ENCODE results near the gene ANO7. TPM values are rescaled to one million over a fixed set of nuclear protein-coding genes. Genes with fewer than 3 reads are reported as not detected.

ANO7 gene
- total and polyA plus RNA-seq, 2 of the 8 experiments (the other 6 are each of a cell fraction or from before 2014, with no cell fraction given): 3.2 to 6.9 TPM

DNA sequence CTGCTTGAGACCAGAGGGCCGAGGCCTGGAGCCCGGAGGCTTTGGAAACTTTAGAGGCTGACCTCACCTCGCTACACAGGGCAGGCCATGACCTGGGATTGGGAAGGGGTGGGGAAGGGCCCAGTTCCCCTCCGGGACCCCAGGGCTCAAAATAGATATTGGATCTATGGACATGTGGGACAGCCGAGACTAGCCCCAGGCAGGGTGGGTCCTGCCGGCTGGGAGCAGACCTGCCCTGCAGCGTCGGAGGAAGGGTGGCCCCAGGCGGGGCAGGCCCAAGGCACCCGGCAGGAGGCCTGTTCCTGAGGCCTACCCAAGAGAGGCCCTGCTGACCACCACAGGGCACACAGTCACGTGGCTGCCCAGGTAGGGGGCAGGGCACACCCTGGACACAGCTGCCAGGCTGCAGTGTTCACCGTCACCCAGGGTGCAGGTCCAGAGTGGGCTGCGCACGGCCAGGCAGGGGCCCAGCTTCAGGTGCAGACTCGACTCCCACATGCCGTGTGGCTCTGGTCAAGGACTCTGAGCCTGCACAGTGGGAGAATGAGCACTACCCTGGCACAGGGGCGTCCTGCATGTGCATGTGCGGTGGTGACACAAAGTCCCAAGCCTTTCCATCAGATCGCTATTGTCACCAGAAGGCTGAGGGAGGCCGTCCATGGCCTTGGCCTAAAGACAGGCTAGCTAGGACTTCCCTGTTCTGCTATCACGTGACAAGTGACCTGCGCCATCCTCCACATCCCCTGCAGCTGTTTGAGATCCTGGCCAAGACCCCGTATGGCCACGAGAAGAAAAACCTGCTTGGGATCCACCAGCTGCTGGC is 13.2 kb downstream of the ANO7 start (continued):
- TF ChIP-seq, protein P1, sequence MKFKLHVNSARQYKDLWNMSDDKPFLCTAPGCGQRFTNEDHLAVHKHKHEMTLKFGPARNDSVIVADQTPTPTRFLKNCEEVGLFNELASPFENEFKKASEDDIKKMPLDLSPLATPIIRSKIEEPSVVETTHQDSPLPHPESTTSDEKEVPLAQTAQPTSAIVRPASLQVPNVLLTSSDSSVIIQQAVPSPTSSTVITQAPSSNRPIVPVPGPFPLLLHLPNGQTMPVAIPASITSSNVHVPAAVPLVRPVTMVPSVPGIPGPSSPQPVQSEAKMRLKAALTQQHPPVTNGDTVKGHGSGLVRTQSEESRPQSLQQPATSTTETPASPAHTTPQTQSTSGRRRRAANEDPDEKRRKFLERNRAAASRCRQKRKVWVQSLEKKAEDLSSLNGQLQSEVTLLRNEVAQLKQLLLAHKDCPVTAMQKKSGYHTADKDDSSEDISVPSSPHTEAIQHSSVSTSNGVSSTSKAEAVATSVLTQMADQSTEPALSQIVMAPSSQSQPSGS (IDR thresholded peaks at IDR 0.05; ENCODE audit: low read length): no peak
- TF ChIP-seq TBP (IDR thresholded peaks at IDR 0.05; ENCODE audit: low read depth, low read length): no peak
- TF ChIP-seq, protein P2, sequence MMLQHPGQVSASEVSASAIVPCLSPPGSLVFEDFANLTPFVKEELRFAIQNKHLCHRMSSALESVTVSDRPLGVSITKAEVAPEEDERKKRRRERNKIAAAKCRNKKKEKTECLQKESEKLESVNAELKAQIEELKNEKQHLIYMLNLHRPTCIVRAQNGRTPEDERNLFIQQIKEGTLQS (IDR thresholded peaks at IDR 0.05; ENCODE audit: insufficient read depth, low read depth, low read length): no peak
